ENCODE measurements around the gene ZNF441.
"Not testable (repeated sequence)": the region's sequence is repeated elsewhere in the genome, so short reads cannot be mapped to it uniquely, and the experiment has no call there.

Gene ZNF441

DNA sequence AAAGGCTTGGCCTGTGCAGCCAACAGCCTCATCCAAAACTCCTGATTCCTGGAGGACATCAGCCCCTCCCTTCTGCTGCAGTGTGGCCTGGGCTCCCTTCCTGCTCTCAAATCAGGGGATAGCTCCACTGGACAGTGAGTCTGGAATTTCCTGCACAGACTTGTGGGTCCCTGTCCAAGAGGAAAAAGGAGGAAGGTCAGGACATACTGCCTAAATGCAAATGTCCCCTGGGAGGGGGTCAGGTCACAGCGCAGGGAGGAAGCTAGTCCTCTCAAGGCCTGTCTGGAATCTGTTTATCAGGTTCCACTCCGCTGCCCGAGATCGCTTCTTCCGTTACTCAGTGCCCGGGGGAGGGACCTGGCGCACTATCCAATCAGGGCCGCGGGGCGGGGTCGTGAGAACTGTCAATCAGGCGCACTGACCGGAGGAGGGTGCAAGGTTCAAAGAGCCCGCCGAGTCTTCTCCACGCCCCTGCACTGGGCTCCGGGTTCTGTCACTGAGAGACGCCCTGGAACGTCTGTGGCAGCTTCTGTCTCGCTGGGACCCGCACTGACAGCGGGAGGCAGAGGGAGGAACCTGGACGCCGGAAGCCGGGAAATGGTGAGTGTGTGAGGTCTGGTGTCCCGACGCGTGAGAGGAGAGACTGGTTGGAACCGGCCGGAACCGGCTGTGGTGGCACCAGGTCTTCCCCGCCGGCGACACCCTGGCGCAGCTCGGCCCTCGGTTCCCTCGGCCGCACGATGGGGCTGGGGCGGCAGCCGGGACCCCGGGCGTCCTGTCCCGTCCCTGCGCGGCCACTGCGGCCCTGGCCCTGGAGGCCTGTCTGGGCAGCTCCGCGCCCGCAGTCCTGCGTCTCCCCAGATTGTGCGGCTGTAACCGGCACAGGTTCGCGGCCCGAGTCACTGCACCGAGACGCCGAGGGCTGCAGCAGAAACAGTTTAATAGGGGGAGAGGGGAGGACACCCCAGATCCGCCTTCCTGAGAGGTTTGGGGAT, at the start of gene ZNF441:
Gene ZNF441, plus strand, starts transcription at position 404 of the 995 bp plus-strand sequence. Its CDS starts 194 bp downstream, at position 598.
- peak; percentile 83 for DNase-seq (ENCODE audit: low spot score)

DNA sequence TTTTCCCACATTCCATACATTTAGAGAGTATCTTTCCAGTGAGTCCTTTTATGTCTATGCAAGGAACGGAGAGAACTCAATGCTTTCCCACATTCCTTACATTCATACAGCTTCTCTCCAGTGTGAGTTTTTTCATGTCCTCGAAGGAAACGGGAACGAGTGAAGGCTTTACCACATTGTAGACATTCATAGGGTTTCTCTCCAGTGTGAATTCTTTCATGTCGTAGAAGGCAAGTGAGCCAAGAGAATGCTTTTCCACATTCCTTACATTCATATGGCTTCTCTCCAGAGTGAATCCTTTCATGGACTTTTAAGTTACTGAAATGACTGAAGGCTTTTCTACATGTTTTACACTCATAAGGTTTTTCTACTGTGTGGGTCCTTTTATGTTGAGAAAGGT, 45.1 kb upstream of the ZNF441 start:
- DNase-seq (ENCODE audit: low spot score): no peak

DNA sequence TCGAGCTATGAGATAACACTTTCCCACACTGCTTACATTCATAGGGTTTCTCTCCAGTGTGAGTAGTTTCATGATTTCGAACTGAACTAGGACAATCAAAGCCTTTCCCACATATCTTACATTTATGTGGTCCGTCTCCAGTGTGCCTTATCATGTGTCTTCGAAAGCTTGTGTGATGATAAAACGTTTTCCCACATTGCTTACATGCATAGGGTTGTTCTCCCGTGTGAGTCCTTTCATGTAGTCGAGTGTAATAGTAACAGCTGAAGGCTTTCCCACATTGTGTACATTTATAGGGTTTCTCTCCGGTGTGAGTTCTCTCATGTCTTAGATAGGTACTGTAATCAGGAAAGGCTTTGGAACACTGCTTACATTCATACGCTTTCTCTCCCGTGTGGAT, 44.4 kb upstream of the ZNF441 start:
- DNase-seq (ENCODE audit: low spot score): no peak

DNA sequence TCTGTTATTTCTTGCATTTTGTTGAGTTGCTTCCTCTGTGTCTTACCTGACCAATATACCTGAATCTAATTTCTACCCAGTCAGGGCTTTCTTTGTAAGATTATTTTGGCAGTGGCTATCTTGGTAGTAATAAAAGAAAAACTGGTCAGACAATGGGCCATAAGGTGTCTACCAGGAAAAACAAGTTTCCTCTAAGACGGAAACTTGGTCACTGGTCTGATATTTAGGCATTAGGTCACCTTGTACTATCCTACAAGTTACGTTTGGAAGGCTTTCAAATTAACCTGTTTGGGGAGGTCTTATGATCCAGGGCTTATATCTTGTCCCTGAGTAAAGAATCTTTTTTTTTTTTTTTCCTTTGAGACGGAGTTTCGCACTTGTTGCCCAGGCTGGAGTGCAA, 37.2 kb upstream of the ZNF441 start:
- no peak for DNase-seq (ENCODE audit: low spot score)

DNA sequence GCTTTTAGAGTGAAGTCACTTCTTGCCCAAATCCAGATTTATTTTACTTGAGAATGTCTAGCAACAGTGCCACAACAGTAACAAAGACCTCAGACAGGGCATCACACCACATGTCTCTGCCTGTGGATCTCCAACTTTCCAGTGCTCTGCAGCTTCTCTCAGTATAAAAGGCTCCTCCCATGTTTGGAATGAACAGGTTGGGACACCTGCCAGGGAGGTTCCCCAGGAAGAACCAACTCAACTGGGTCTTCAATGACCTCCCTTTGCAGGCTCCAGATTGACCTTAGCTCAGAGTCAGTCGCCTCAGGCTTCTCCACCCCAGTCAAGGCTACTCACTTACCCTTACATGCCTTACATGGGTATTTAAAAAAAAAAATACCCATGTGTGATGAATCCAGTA, 31.4 kb upstream of the ZNF441 start:
- DNase-seq (ENCODE audit: low spot score): no peak

DNA sequence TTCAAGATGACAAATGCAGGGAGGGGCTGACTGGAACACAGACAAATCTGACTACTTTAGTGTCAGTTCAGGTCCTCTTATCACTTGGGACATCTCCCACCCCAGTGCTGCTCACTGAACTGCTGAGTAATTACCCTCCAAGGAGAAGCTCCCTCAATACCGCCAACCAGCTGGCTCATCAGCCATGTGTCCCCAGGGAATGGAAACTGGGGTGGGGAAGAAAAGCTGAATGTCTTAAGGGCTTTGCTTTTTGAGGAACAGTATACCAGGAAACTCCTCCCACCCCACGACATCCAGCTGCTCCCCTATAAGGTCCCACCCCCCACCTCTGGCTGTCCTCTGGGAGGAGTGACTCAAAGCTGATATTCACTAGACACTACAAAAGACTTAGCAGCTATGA, 30.1 kb upstream of the ZNF441 start:
- no peak for DNase-seq (ENCODE audit: low spot score)

DNA sequence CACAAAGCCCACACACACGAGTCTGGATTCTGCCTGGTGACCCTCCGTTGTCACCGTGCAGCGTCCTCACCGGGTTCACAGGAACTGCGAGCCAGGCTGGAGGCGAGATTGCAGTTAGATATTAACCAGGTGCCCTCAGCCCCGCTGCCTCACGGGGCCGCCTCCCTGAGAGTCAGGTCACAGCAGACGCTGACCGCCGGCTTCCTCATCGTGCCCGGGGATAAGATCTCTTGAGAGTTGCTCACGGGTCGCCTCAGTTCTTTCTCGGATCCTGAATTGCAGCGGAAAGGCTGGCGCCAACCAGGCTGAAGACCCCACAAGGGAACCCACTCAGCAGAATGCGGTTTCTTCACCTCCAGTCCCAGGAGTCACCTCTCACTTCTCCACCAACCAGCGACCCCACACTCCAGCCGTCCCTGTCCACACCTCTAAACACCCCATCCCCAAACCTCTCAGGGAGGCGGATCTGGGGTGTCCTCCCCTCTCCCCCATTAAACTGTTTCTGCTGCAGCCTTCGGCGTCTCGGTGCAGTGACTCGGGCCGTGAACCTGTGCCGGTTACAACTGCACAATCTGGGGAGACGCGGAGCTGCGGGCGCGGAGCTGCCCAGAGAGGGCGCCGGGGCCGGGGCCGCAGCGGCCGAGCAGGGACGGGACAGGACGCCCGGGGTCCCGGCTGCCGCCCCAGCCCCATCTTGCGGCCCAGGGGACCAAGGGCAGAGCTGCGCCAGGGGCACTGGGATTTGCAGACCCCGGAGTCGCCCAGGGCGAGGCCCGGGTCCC, 28.6 kb upstream of the ZNF441 start:
- DNase-seq (ENCODE audit: low spot score): peak; percentile 48

DNA sequence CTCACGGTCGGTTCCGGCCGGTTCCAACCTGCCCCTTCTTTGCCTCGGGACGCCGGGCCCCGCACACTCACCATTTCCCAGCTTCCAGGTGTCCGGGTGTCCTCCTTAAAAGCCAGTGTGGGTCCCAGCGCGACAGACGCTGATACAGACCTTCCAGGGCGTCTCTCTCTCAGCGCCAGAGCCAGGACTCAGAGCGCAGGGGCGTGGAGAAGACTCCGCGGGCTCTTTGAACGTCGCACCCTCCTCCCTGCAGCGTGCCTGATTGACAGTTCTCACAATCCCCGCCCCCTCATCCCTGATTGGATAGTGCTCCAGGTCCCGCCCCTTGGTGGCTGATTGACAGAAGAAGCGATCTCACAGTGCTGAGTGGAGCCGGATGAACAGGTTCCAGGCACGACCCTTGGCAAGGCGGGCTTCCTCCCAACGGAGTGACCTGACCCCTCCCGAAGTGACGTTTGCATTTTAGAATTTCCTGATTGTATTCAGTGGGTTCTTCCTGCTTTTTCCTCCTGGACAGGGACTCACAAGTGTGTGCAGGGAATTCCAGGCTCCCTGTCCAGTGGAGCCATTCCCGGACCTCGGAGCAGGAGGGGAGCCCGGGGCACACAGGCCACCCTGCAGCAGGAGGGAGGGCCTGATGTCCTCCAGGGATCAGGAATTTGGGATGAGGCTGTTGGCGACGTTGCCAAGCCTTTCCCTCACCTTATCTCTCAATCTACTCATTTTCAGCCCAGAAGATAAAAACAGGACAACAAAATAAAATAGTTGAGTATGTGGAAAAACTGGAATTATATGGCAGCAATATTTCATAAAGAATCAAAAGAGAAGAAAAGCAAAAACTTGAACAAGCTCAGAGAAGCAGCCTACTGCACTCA, 27.8 kb upstream of the ZNF441 start, which contains the start of gene ZNF823:
Gene ZNF823, minus strand, starts transcription at position 201 of the 875 bp plus-strand sequence. Its CDS starts 127 bp downstream, at position 74.
- peak; percentile 85 for DNase-seq (ENCODE audit: low spot score)

DNA sequence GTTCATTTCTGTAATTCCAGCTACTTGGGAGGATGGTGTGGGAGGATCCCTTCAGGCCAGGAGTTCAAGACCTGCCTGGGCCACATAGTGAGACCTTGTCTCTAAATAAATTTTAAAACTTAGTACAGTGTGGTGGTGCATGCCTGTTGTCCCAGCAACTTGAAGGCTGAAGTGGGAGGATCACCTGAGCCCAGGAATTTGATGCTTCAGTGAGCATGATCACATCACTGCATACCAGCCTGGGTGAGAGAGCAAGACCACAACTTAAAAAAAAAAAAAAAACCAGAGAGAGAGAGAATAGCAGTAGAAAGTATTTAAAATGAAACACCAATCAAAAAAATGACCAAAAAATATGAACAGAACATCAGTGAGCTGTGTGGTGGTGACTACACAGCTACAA, 20.9 kb upstream of the ZNF441 start:
- DNase-seq (ENCODE audit: low spot score): no peak

DNA sequence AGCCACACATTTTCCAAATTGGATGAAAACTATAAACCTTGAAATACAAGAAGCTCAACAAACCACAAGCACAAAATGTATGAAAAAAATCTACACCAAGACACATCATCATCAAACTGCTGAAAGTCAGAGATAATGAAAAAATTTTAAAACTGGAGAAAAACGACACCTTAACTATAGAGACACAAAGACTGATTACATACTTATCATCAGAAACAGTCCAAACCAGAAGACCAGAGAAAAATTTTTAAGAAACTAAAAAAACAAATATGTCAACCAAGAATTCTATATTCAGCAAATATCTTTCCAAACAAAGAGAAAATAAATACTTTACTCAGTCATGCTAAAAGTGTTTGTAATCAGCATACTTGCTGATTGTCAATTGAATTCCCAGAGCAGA, 19.5 kb upstream of the ZNF441 start:
- no peak for DNase-seq (ENCODE audit: low spot score)

DNA sequence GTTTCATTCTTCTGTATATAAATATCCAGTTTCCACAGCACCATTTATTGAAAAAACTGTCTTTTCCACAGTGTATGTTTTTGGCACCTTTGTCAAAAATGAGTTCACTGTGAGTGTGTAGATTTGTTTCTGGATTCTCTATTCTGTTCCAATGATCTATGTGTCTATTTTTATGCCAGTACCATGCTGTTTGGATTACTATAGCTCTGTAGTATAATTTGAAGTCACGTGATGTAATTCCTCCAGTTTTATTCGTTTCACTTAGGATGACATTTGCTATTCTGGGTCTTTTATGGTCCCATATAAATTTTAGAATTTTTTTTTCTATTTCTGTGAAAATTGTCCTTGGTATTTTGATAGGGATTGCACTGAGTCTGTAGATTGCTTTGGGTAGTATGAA, 17.0 kb upstream of the ZNF441 start:
- no peak for DNase-seq (ENCODE audit: low spot score)

DNA sequence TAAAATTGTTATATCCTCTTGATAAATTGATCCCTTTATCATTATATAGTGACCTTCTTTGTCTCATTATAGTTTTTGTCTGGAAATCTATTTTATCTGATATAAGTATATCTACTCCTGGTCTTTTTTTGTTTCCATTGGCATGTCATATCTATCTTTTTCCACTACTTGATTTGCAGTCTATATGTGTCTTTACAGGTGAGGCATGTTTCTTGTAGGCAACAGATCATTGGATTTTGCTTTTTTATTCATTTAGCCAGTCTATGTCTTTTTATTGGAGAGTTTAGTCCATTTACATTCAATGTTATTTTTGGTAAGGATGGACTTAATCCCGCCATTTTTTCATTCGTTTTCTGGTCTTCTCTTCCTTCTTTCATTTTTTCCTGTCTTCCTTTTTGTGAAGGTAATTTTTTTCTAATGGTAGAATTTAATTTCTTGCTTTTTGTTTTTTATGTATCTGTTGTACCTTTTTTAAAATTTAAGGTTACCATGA, 14.5 kb upstream of the ZNF441 start:
- no peak for DNase-seq (ENCODE audit: low spot score)

DNA sequence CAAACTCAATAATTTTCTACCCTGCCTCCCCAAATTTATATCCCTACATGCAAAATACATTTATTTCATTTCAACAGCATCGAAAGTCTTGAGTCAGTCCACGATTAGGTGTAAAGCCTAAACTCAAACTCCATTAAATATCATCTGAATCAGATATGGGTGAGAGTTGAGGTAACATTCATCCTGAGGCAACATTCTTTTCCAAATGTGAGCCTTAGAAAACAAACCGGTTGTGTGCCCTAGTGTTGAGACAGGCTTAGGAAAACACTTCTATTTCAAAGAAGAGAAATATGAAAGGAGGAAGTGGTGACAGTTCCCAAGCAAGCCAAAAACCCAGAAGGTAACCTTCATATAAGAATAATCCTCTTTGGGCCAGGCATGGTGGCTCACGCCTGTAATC, 12.1 kb upstream of the ZNF441 start:
- no peak for DNase-seq (ENCODE audit: low spot score)

DNA sequence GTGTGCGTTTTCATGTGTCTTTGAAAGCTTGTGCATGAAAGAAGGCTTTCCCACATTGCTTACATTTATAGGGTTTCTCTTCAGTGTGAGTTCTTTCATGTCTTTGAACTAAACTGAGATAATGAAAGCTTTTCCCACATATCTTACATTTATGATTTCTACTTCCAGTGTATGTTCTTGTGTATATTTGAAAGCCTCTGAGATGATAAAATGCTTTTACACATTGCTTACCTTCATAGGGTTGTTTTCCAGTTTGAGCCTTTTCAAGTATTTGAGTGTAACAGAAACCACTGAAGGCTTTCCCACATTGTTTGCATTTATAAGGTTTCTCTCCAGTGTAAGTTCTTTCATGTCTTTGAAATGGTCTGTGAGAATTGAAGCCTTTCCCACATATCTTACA, 9.8 kb upstream of the ZNF441 start:
- no peak for DNase-seq (ENCODE audit: low spot score)

DNA sequence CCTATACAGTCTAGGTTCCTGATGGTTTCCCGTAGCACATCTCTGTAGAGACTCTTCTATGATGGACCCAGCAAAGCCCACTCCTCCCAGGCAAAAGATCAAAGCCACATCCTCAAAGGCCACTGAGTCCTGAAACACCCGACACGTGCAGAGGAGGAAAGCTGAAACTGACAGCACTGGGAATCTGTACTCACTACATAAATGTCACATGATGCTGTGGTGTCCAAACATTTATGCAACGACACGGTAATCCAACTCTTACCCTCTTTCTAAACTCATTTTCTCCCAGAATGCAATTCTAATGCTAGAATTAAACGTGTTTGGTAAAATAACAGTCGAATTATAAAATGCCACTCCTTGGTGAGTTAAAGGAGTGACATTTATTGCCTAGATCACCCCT, 7.0 kb upstream of the ZNF441 start:
- DNase-seq (ENCODE audit: low spot score): no peak

DNA sequence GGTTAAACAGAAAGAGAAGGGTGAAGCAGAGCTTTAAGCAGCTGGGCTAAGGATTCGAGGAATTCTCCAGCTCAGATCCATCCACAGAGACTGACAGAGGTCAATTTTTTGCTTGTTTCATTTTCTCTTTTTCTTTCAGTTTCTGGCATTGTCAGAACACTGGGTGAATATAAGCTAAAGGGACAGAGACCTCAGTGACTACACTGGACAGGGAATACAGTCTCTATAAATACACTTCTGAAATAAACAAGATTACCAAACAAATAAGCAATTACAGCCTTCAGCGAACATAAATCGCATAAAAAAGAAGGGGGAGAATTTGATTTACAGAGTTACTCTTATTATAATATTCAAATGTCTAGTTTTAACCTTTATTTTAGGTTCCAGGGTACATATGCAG, 3.7 kb upstream of the ZNF441 start:
- DNase-seq (ENCODE audit: low spot score): no peak

DNA sequence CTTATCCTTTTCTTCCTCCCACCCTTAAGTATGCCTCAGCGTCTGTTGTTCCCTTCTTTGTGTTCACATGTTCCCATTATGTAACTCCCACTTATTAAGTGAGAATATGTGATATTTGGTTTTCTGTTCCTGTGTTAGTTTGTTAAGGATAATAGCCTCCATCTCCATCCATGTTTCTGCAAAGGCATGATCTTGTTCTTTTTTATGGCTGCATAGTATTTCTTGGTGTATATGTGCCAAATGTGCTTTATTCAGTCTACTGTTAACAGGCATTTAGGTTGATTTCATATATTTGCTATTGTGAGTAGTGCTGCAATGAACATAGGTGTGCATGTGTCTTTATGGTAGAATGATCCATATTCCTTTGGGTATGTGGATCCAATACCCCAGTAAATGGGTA, 3.2 kb upstream of the ZNF441 start:
- no peak for DNase-seq (ENCODE audit: low spot score)

DNA sequence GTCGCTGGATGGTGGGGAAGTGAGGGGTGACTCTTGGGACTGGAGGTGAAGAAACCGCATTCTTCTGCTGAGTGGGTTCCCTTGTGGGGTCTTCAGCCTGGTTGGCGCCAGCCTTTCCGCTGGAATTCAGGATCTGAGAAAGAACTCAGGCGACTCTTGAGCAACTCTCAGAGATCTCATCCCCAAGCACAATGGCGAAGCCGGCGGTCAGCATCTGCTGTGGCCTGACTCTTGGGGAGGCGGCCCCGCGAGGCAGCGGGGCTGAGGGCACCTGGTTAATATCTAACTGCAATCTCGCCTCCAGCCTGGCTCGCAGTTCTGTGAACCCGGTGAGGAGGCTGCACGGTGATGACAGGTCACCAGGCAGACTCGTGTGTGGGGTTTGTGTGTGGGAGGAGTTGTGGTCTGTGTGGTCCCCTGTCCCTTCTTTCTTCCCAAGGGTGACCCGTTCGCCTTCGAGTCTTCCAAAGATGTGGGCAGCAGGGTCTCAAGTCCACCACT, 883 bp downstream of the ZNF441 start:
- peak; percentile 25 for DNase-seq (ENCODE audit: low spot score)

DNA sequence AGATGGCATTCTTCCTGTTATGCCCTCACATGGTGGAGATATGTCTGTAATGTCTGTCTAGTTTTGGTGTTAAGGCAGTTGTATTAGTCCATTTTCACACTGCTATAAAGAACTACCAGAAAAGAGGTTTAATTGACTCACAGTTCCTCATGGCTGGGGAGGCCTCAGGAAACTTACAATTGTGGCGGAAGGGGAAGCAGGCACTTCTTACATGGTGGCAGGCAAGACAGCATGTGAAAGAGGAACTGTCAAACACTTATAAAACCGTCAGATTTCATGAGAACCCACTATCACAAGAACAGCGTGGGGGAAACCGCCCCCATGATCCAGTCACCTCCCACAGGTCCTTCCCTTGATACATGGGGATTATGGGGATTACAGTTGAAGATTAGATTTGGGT, 3.2 kb downstream of the ZNF441 start:
- DNase-seq (ENCODE audit: low spot score): no peak

DNA sequence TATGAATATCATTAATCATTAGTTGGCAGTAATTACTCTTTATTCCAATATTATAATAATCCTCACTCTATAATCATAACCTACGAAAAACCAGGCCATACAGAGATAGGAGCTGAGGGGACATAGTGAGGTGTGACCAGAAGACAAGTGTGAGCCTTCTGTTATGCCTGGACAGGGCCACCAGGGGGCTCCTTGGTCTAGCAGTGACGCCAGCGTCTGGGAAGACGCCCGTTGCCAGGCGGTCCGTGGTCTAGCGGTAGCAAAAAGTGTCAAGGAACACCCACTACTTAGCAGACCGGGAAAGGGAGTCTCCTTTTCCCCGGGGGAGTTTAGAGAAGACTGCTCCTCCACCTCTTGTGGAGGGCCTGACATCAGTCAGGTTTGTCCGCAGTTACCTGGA, 4.7 kb downstream of the ZNF441 start:
- DNase-seq (ENCODE audit: low spot score): not testable (repeated sequence)

DNA sequence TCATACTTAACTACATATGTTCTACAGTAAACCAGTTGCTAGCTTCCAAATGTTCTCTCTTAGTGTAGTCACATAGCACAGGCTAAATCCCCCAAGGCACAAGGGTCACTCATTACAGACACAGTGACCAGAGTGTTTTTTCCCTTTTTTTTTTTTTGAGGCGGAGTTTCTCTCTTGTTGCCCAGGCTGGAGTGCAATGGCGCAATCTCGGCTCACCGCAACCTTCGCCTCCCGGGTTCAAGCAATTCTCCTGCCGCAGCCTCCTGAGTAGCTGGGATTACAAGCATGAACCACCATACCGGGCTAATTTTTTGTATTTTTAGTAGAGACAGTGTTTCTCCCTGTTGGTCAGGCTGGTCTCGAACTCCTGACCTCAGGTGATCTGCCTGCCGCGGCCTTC, 9.9 kb downstream of the ZNF441 start:
- DNase-seq (ENCODE audit: low spot score): not testable (repeated sequence)
